Effector memory CD4-positive, alpha-beta T cell (primary cell): ENCODE results near the gene SMPD3.

Experiments
- DNase-seq, 3 donors: peaks; one replicate each; pipeline ENCODE4 v3.0.0-alpha.2; 2020
- H3K27ac ChIP-seq: 2 replicates; pipeline ENCODE4 v1.7.0; 2013; ENCODE audit warnings: mild to moderate bottlenecking, low read length, moderate library complexity; ENCODE audit not compliant: insufficient read depth, poor library complexity, severe bottlenecking
- H3K27me3 ChIP-seq: replicated peaks from 2 replicates; pipeline ENCODE4 v1.7.0; 2013; ENCODE audit warnings: mild to moderate bottlenecking, low read length; ENCODE audit not compliant: insufficient read depth, control insufficient read depth, poor library complexity, severe bottlenecking
- H3K36me3 ChIP-seq: 2 replicates; pipeline ENCODE4 v1.7.0; 2013; ENCODE audit warnings: mild to moderate bottlenecking, low read length, moderate library complexity; ENCODE audit not compliant: control insufficient read depth, insufficient read depth
- H3K4me1 ChIP-seq: 2 replicates; pipeline ENCODE4 v1.7.0; 2013; ENCODE audit warnings: low read length, mild to moderate bottlenecking; ENCODE audit not compliant: control insufficient read depth, insufficient read depth, poor library complexity, severe bottlenecking
- H3K4me3 ChIP-seq: 2 replicates; pipeline ENCODE4 v1.7.0; 2013; ENCODE audit warnings: low read length, low read depth, mild to moderate bottlenecking; ENCODE audit not compliant: insufficient read depth, poor library complexity, severe bottlenecking
- H3K9me3 ChIP-seq: 2 replicates; pipeline ENCODE4 v1.7.0; 2013; ENCODE audit warnings: mild to moderate bottlenecking, low read length, moderate library complexity; ENCODE audit not compliant: control insufficient read depth

SMPD3 gene

GRCh38 chr16:68425498-68426346, 22.6 kb downstream of the SMPD3 start:
- Histone ChIP-seq H3K27me3 (no peaks in the 10 kb centered on the region), H3K4me3 (no peak overlapping the region), H3K4me1 (peaks cover 4% of the 10 kb centered on the region), H3K36me3 (no peaks in the 10 kb centered on the region), H3K9me3 (no peaks in the 10 kb centered on the region), H3K27ac (no peak overlapping the region)
- DNase-seq: no peak

DNA sequence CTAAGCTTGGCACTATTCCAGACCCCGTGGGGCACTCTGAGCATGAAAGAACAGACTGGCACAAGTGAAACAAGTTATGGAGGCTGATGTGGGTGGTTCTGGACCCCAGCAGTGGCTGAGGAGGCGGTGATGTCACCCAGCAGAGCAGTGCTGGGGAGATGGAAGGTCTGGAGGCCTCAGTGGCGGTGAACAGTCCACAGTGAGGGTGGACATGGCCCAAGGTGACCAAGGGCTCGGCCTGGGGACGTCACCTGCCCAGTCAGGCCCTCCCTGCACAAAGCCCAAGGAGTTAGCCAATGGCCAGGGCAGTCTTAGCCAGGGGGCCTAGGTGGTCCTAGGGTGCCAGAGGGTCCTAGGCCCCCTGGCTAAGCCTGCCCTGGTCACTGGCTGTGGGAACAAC, 24.5 kb downstream of the SMPD3 start:
- H3K36me3 ChIP-seq: no peaks in the 10 kb centered on the region
- H3K4me3 ChIP-seq: no peak overlapping the region
- H3K27me3 ChIP-seq: no peaks in the 10 kb centered on the region
- no peaks in the 10 kb centered on the region for H3K9me3 ChIP-seq
- no peak for DNase-seq
- H3K27ac ChIP-seq: no peak overlapping the region
- H3K4me1 ChIP-seq: peaks cover 21% of the 10 kb centered on the region

DNA sequence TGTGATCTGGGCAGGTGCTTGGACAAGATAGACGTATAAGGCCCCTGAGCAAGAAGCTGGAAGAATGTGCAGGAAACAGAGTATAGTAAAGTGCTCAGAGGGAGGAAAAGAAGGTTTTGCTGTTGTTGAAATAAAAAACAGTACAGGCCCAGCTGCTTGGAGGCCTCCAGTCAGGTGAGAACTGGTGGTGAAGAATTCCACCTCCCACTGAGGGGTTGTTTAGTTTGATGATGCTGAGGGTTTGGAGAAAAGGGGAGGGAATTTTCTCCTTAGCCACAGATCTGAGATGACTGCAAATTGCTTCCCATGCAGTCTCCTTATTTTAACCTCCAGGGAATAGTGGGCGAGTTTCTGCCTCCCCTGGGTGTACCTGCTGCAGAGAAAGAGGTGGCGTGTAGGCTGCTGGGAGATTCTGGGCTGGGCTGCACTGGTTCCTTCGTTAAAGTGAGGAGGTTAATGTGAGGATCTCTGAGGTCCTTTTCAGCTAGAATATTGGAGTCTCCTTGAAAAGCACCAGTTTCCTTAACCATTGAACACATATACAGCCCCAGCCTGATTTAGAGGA, 25.8 kb downstream of the SMPD3 start:
- Histone ChIP-seq H3K36me3 (no peaks in the 10 kb centered on the region), H3K4me1 (peaks cover 30% of the 10 kb centered on the region), H3K27me3 (no peaks in the 10 kb centered on the region), H3K9me3 (no peaks in the 10 kb centered on the region), H3K27ac (no peak overlapping the region), H3K4me3 (no peak overlapping the region)
- DNase-seq: no peak

- Histone ChIP-seq H3K36me3 (no peaks in the 10 kb centered on the region), H3K9me3 (no peaks in the 10 kb centered on the region), H3K4me3 (no peak overlapping the region), H3K27ac (no peak overlapping the region), H3K4me1 (peaks cover 43% of the 10 kb centered on the region), H3K27me3 (no peaks in the 10 kb centered on the region)
- no peak for DNase-seq
Measured at GRCh38 chr16:68421076-68421475, 27.2 kb downstream of the SMPD3 start.

- H3K4me3 ChIP-seq: no peak overlapping the region
- H3K4me1 ChIP-seq: peaks cover 43% of the 10 kb centered on the region
- H3K36me3 ChIP-seq: no peaks in the 10 kb centered on the region
- no peaks in the 10 kb centered on the region for H3K27me3 ChIP-seq
- no peaks in the 10 kb centered on the region for H3K9me3 ChIP-seq
- no peak overlapping the region for H3K27ac ChIP-seq
- DNase-seq: no peak
Measured at GRCh38 chr16:68420366-68420942, 27.9 kb downstream of the SMPD3 start.

- Histone ChIP-seq H3K4me1 (peaks cover 43% of the 10 kb centered on the region), H3K9me3 (no peaks in the 10 kb centered on the region), H3K36me3 (no peaks in the 10 kb centered on the region), H3K4me3 (no peak overlapping the region), H3K27ac (peak overlapping the region; percentile 68), H3K27me3 (no peaks in the 10 kb centered on the region)
- peak; percentile 52 to 65 (median 63) for DNase-seq
Measured at GRCh38 chr16:68417711-68418301, 30.5 kb downstream of the SMPD3 start.

- peaks cover 43% of the 10 kb centered on the region for H3K4me1 ChIP-seq
- no peak overlapping the region for H3K4me3 ChIP-seq
- H3K9me3 ChIP-seq: no peaks in the 10 kb centered on the region
- DNase-seq: no peak
- no peaks in the 10 kb centered on the region for H3K36me3 ChIP-seq
- no peaks in the 10 kb centered on the region for H3K27me3 ChIP-seq
- H3K27ac ChIP-seq: peak overlapping the region; percentile 68
Measured at GRCh38 chr16:68416057-68417046, 32.0 kb downstream of the SMPD3 start.

DNA sequence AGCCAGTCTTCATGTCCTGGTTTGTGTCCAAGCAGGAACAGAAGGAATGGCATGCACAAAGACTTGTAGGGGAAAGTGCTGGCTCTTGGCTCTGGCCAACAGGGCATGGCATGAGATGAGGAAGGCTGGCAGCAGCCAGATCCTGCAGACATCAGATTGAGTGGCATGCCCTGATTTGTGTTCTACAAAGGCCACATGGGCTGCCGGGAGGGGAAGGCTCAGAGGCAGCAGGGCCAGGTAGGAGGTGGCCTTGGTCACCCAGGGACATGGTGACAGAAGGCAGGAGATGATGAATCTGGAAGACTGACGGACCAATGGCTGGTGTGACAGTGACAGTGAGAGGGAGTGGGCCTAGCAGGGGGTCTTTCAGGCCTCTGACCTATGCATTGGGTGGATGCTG, 33.7 kb downstream of the SMPD3 start:
- H3K4me3 ChIP-seq: no peak overlapping the region
- H3K36me3 ChIP-seq: no peaks in the 10 kb centered on the region
- DNase-seq: no peak
- H3K27me3 ChIP-seq: no peaks in the 10 kb centered on the region
- H3K4me1 ChIP-seq: peaks cover 35% of the 10 kb centered on the region
- no peak overlapping the region for H3K27ac ChIP-seq
- H3K9me3 ChIP-seq: no peaks in the 10 kb centered on the region

DNA sequence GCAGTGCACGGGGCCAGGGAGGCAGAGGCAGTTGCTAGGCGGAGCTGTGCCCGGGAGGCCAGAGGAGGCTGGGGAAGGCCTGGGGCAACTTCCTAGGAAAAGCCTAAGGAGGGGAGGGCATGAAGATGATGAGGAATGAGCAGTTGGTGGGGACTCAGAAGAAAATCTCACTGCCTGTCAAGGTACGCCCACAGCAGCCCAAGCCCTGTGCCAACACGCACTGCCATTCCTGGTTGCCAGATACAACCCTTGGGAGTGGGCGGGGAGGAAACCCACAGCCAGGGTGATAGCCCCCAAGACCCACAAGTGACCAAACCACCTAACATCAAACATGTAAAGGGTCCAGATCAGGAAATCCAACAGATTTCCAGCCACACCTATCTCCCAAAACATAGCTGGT, 36.2 kb downstream of the SMPD3 start:
- H3K36me3 ChIP-seq: no peaks in the 10 kb centered on the region
- H3K27ac ChIP-seq: no peak overlapping the region
- H3K9me3 ChIP-seq: no peaks in the 10 kb centered on the region
- DNase-seq: no peak
- H3K4me1 ChIP-seq: peaks cover 14% of the 10 kb centered on the region
- H3K27me3 ChIP-seq: no peaks in the 10 kb centered on the region
- no peak overlapping the region for H3K4me3 ChIP-seq
